Hippocampal formation (tissue), 2 donors: ENCODE data around the gene C15orf61.
A peak's percentile ranks its signal among the peaks of the same experiment; 100 is the strongest.

Experiments
- DNase-seq, 2 donors: peaks; one replicate each; lab custom pipeline; 2025; lab: John Stamatoyannopoulos, UW

Gene C15orf61

DNA sequence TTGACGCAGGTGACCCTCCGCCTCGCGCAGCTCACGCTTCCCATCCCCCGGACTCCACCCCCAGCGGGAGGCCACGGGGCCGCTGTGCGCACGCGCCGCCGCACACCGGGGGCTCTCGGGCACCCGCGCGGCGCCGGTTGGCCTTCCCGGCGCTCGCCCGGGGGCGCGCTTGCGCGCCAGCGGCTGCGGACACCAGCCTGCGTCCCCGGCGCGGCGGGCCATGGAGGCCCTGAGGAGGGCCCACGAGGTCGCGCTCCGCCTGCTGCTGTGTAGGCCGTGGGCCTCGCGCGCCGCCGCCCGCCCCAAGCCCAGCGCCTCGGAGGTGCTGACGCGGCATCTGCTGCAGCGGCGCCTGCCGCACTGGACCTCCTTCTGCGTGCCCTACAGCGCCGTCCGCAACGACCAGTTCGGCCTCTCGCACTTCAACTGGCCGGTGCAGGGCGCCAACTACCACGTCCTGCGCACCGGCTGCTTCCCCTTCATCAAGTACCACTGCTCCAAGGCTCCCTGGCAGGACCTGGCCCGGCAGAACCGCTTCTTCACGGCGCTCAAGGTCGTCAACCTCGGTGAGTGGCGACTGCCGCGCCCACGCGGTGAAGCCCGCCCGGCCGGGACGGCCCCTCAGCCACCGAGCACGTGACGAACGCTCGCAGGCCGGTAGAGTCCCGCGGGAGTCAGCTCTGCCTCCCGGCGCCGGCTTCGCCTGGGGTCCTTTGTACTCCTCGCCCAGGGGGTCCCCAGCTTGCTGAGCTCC, at the start of gene C15orf61:
Gene C15orf61 (plus strand): TSS at position 103 of the 754 bp plus-strand sequence. CDS start 118 bp downstream, at position 221.
- peak; percentile 69 to 84 for DNase-seq

DNA sequence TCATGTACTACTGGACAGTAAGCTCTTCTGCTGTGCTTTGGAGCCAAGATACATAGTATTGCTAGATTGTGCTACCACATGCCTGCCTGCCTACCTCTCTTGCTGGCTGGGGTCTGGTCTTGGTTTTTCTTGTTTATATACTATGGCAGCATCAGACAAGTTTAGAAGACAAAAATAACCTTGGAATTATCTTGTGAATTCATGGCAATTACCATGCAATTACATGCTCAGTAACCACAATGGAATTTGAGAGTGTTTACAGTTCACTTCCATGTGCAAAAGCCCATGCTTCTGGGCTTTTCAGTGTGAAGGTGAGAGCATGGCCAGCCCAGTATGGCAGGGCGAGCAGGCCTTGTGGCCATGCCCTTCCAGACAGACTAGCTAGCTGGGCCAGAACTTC, 48.0 kb upstream of the C15orf61 start:
- no peak for DNase-seq

DNA sequence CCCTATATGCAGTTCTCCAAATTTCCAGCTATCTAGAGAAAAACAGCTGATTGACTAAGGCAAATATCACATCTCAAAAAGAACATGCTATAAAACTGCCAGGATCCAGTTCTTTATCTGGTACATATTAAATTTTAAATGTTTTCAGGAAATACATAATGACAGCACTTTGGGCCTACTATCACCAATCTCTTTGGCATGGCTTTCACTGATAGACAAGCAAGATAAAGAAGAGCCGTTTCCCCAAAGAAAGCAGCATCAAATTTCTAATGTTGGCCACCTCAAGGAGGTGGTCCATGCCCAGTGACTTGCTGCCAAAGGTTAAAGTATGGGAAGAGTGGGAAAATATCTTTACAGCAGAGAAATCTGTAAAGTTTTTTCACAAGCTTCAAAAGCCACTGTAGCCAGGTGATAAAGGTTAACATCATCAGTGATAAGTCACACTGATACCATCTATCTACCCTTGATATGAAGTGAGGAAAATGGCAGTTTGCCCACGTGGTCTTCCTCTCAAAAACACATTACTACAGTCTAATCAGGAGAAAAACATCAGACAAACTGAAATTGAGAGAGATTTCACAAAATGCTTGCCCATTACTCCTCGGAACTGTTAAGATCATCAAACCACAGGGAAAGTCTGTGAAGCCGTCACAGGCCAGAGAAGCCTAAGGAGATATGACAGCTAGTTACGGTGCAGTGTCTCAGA, 46.4 kb upstream of the C15orf61 start:
- no peak for DNase-seq

DNA sequence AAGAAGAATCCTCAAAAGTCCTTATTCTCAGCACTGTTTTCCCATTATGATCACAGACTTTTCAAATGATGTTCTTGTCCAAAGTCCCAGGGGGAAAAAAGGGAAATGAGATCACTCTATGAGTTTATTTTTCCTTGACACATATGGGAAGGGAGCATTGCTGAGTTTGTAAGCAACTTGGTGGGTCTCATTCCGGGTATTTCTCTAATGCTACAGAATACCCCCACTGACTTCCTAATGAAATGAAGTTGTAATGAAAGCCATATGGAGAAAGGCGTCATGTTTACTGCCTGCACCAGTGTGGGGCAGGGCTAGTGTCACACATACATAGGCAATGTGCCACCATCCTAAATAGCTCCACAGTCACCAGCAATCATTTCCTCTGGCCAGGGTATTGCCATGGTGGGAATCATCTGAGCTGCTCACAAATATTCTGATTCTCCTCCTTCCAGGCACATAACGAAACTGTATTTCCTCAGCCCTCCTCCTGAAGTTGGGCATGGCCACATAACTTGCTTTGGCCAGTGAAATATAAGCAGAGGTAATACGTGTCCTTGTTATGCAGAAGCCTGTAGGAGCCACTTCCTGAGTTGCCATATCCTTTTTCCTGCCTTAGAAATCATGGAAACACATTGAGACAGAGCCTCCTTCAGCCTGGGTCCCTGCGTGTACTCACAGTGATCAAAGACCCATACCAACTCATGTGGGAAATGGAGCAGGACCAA, 41.0 kb upstream of the C15orf61 start:
- DNase-seq: no peak

DNA sequence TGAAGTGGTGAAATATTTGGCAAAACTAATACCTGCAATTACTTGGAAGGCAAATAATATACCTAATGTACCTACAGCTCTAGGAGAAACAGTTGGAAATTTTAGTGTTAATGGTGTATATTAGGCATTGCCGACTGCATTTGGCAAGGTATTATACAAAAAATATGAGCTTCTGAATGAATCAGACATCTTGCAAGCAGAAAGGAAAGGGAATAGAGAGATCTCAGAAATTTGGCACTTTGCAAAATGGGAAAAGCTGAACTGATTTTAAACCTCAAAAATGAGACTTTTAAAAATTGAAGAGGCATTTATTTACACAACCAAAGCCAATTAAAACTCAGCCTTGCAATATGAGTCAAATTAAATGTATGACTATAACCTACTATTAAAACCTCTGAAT, 40.2 kb upstream of the C15orf61 start:
- no peak for DNase-seq

DNA sequence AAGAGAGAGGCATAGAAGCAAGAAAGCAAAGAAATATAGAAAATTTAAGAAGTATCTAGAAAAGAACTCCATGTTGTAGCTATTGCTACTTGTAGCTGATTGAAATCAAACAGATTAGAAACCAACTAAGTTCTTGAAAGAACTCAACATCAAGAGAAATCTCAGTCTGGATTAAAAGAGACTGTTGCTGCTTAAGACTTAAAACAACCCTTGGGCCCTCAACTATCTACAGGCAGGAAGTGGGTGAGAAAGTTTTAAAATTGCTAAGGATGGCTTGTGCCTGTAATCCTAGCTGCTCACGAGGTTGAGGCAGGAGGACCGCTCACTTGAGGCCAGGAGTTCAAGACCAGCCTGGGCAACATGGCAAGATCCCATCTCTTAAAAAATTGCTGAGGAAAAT, 39.3 kb upstream of the C15orf61 start:
- DNase-seq: no peak

DNA sequence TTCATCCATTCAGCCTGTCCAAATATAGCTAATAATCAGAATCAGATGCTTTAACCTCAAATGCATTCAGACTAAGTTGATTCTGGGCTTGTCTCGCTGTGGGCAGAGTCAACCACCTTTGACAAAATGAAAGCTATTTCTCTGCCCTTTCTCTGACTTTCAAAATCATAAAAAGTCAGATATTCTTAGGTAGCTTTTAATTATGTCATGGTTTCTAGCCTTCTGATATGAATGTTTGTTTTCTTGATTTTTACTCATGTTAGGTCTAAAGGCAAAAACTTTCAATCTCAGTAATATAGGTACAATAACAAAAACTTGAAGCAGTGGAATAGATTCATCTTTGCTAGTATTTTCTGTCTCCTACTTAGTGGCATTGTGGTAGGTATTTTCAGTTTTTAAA, 25.3 kb upstream of the C15orf61 start:
- no peak for DNase-seq

DNA sequence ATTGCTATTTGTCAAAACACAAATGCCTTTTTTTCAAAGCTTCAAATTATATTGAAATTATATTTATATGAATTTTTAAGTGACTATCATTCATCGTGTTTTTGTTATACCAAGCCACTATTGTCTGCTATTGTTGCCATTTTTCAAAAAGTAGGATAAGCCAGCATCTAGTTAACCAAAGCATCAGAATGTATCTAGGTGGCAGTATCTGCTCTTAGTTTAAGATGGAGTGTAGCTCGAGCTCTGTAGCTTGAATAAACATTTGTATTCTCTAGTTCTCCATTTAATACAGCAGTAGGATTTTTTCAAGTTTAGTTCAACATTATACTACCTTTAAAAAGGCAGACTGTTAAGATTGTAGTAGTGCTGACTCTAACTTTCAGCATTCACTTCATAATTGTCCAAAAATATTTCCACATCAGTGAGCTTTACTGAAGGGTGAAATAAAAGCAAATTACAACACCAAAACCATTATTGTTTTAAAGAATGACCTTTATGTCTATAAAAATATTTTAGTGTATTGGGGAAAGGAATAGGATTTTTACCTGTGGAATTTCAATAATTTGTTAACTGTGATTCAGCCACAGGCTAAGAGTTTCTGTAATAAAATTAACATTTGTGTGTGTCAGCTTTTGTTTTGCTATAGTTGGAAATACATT, 19.6 kb upstream of the C15orf61 start:
- peak in 1 of 2 donors; percentile 84 for DNase-seq

DNA sequence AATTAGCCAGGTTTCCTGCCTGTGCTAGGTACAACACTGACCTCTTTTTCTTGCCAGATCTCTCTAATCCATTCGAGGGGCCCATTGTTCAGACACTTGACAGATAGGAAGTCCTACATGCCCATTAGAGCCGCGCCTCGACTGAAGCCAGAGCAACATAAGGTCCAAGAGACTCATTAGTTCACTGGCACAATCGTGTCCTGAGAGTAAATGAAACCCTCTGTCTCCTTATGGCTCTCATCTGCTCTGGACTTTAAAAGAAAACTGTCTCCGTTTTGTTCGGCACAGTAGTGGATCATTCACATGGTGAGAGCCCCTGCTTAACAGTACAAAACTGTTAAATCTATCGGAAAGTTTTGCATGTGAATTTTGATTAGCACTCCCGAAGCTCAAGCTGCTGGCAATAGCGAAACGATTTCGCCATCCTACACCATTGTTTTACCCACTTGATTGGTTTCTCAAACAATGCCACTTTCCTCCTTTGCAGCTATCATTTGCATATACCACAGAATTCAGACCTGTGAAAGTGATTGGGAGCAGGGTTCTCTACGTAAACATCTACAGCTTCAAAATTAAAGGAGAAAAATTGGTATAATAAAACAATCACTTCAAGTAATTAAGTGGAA, 19.0 kb upstream of the C15orf61 start:
- DNase-seq: no peak

DNA sequence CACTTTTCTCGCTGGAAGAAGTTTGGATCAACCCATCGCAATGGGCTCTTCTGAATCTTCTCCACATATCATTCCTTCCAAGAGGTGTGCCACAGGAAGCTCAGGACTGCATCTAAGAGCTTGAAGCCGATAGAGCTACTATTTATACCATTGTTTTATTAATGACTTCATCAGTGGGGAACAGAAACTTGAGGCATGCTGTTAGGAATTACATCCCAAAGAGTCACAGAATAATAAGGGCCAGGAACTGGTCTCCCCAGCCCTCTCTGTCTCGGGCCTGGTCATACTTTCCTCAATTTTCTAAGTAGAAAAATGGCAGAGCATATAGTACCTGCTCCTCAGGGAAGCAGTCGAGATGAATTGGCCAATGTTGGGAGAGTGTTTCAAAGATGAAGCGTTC, 16.9 kb upstream of the C15orf61 start:
- no peak for DNase-seq

DNA sequence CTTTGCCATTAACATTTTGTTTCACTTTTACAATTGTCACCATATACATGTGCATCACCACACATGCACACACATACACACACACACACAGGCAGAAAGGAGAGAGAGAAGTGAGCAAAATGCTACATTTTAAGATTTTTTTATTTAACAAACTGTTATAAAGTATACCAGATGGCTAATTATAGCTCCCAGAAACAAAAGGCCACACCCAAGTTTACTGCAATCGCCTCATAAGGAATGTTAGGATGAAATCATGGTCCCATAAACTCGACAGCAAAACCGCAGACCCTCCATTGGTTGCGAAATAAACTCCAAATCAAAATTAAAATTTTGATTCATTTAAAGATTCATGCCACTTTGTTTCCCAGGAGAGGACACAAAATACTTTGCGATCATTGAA, 16.1 kb upstream of the C15orf61 start:
- no peak for DNase-seq

DNA sequence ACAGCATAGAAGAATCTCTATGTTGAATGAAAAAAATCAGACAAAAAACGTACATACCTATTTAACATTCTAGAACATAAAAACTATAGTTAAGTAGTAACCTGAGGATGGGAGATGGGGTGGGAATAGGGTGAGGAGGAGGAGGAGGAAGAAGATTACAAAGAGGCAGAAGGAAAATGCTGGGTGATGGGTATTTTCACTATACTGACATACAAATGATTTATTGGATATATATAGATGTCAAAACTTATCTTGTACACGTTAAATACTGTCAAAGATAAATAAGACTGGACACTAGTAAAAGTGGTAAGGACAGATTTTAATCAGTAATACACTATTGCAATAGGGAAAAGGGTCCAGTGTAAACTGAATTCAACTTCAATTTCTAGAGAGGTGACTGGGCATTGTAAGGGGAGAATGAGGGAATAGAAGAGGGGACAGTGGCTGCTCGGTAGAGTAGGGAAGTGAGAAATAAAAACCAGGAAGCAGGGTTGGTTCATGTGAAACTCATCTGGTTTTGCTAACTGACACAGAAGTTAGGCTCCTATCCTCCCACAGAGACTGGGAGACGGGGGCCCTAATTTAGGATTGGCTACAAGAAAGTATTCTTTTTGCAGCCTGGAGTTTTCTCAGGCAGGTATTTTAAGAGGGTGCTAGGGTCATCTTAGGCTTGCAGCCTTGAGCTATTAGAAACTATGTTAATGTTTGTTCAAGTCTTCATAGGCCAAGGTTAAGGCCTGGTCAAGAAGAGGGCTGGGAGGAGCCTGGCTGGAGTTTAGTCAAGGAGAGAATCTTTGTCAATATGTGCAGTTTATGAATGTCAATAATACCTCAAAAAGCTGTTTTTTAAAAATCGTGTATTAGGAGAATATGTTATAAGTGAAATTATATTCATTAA, 15.0 kb upstream of the C15orf61 start:
- no peak for DNase-seq

DNA sequence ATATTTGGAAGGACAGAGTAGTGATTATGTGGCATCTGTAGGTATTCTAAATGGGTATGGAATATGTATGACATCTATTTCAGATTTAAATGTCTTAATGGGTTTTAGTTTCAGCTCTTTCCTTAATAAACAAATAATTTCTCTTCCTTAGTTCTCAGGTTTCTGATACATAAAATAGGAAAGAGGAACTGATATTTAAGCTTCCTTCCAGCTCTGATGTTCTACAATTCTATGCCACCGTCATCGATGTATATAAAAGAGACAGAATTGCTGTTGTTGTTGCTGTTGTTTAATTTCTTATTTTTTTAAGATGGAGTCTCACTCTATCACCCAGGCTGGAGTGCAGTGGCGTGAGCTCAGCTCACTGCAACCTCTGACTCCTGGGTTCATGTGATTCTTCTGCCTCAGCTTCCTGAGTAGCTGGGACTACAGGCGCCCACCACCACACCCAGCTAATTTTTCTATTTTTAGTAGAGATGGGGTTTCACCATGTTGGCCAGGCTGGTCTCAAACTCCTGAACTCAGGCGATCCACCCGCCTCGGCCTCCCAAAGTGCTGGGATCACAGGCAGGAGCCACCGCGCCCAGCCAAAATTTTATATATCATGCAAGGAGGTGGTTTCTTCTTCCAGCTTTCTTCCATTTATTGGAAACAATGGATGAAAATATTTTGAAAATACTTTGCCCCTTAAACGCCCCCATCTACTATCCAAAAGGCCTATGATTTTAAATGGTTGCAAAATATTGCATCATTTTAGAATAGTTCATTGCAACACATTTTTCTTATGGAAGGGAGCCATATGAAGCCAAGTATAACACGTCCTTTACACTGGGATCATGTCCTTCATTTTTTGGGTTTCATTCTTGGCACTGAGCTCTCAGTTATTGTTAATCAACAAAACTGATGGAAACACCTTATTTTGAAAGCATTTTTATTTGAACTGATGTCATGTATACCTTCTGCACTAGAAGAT, 13.9 kb upstream of the C15orf61 start:
- no peak for DNase-seq

DNA sequence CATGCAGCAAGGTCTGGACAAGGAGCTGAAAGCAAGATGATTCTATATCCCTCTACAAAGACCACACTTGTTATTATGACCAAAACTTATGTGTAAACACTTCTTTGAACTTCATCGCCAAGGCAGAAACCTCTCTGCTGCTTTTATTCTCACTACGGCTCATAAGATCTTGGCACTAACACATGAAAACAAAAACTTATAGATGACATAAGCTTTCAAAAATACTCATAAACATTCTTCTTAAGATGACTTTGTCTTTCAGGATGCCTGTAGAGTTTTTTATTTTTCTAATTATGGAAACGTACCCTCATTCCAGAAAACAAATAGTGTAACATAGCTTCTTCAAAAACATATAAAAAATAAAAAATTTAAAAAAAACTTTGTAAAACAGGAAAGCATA, 12.5 kb upstream of the C15orf61 start:
- no peak for DNase-seq

DNA sequence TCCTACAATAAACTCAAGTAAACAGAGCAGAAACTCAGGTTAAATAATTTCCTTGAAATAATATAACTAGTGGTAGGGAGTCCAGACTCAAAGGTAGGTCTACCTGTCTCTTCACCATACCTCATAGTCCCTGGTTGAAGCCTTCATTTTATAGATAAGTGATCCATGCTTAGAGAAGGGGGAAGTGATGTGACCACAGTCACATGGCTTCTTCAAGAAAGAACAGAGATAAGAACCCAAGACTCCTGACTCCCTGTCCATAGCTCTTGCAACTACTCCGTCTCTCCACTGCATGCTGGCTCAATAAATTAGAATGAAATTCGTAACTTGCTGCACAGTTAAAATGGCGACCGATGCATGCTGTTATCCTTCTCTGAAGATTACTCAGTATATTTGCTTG, 11.0 kb upstream of the C15orf61 start:
- DNase-seq: no peak

DNA sequence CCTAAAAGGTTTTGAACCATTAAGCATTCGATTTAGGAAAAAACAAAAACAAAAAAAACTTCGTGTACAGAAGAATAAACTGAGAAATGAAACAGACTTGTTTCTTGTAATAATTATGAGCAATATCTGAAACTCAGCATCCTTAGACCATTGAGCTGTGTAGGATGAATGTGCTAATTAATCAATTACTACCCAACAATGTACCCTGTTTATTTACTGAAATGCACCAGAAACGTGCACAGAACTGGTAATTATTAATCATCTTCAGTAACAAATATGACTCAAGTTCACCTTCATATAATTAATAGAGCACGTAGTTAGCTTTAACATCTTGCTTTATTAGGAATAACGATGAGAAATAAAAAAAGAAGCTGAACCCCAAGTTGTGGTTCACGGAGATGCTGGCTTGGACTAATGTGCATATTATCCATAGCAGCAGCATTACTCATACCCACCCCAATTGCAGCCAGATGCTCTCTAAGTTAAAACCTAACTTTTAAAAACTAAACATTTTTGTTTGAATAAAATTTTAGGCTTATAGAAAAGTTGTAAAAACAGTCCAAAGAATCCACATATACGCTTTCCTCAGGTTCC, 10.2 kb upstream of the C15orf61 start:
- no peak for DNase-seq

DNA sequence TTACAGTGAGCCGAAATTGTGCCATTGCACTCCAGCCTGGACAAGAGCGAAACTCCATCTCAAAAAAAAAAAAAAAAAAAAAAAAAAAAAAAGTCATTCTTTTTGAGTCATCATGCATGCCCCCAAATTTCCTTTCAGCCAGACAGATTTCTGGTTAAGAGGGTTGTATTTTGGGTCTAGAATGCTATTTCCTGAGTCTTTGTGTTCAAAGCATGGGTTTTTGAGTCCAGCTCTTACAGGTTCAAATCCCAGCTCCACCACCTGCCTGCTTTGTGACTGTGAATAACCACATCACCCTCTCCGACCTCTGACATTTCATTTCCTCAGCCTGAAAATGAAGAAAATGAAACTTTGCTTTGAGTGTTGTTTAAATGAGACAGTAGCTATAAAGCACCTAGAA, 9.3 kb upstream of the C15orf61 start:
- no peak for DNase-seq

DNA sequence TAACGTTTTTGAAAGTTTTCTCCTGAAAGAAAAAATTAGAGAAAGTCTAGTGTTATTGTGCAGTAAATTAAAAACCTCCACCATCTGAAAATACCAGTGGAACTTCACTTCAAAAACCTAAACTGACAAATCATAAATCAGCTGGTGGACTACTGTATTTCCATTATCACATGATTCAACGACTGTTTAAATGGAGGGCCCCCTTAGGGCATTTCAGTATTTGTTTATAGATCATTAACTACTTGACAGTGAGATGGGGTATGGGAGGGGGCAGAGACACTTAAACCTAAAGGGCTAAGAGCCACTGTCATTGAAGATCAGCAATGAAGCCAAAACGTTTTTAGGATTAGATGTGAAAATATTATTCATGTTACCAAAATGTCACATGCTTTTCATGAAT, 8.8 kb upstream of the C15orf61 start:
- no peak for DNase-seq
